ENCODE measurements around the gene SCUBE1. TPM values are rescaled to one million over a fixed set of nuclear protein-coding genes. Genes with fewer than 3 reads are reported as not detected.

SCUBE1 gene
- total RNA-seq, 1 experiment from 2014 or later, result not detected

DNA sequence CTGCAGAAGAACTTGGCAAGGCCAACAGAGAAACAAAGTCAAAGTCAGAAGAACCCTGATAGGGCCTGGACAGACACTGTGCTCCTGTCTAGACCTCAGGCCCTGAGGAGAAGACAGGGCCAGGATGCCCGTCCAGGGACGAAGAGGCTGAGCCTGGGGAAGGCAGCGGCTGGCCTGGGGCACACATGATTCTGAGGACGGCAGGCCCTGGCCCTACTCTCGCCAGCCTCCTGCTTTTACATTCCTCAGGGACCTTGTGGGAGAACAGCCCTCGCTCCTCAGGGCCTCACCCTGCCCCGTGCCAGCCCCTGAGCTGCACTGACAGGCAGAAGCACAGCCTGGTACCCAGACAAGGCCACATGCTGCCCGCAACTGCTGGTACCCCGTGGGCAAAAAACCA is 112.6 kb downstream of the SCUBE1 start:
- no peak for DNase-seq (ENCODE audit: low read depth, low spot score)
- H3K27me3 ChIP-seq (ENCODE audit: control insufficient read depth, insufficient read depth, low read length), result no peaks in the 10 kb centered on the region
- no peaks in the 10 kb centered on the region for H3K36me3 ChIP-seq (ENCODE audit: control insufficient read depth, insufficient read depth, low read length)
- H3K4me1 ChIP-seq (ENCODE audit: control insufficient read depth, insufficient read depth, low read length), result no peaks in the 10 kb centered on the region
- intact Hi-C loops (cut with micrococcal nuclease; ENCODE audit: unreplicated experiment) (no loop called here), in situ Hi-C loops (cut with HindIII; ENCODE audit: low pct_unique_long_range_greater_than_20kb, low sequenced_read_pairs) (no loop called here)
- H3K9me3 ChIP-seq (ENCODE audit: control insufficient read depth, insufficient read depth, low read depth, low read length), result no peaks in the 10 kb centered on the region
- no TSS peak for BruUV-seq (replicated peaks)
- H3K4me3 ChIP-seq (ENCODE audit: low read depth in 2 of 2, low read length in 2 of 2), result no peak overlapping the region
- CTCF ChIA-PET, result no interaction called here
- 0 out of 2 replicates have a peak, but pooled peaks have one; percentile 6 for ATAC-seq
- POLR2A ChIA-PET, result no interaction called here
- TF ChIP-seq TCF7L2 (IDR thresholded peaks at IDR 0.05; ENCODE audit: low read depth, low read length), result no peak
- TF ChIP-seq, protein P1, sequence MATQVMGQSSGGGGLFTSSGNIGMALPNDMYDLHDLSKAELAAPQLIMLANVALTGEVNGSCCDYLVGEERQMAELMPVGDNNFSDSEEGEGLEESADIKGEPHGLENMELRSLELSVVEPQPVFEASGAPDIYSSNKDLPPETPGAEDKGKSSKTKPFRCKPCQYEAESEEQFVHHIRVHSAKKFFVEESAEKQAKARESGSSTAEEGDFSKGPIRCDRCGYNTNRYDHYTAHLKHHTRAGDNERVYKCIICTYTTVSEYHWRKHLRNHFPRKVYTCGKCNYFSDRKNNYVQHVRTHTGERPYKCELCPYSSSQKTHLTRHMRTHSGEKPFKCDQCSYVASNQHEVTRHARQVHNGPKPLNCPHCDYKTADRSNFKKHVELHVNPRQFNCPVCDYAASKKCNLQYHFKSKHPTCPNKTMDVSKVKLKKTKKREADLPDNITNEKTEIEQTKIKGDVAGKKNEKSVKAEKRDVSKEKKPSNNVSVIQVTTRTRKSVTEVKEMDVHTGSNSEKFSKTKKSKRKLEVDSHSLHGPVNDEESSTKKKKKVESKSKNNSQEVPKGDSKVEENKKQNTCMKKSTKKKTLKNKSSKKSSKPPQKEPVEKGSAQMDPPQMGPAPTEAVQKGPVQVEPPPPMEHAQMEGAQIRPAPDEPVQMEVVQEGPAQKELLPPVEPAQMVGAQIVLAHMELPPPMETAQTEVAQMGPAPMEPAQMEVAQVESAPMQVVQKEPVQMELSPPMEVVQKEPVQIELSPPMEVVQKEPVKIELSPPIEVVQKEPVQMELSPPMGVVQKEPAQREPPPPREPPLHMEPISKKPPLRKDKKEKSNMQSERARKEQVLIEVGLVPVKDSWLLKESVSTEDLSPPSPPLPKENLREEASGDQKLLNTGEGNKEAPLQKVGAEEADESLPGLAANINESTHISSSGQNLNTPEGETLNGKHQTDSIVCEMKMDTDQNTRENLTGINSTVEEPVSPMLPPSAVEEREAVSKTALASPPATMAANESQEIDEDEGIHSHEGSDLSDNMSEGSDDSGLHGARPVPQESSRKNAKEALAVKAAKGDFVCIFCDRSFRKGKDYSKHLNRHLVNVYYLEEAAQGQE (IDR thresholded peaks at IDR 0.05; ENCODE audit: insufficient read depth in 1 of 2, low read depth in 2 of 2, low read length in 1 of 2), result no peak
- TF ChIP-seq SIN3A (IDR thresholded peaks at IDR 0.05; ENCODE audit: borderline replicate concordance, insufficient read depth, low read depth, low read length), result no peak
- TF ChIP-seq, protein P2, sequence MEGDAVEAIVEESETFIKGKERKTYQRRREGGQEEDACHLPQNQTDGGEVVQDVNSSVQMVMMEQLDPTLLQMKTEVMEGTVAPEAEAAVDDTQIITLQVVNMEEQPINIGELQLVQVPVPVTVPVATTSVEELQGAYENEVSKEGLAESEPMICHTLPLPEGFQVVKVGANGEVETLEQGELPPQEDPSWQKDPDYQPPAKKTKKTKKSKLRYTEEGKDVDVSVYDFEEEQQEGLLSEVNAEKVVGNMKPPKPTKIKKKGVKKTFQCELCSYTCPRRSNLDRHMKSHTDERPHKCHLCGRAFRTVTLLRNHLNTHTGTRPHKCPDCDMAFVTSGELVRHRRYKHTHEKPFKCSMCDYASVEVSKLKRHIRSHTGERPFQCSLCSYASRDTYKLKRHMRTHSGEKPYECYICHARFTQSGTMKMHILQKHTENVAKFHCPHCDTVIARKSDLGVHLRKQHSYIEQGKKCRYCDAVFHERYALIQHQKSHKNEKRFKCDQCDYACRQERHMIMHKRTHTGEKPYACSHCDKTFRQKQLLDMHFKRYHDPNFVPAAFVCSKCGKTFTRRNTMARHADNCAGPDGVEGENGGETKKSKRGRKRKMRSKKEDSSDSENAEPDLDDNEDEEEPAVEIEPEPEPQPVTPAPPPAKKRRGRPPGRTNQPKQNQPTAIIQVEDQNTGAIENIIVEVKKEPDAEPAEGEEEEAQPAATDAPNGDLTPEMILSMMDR (IDR thresholded peaks at IDR 0.05), result no peak
- TF ChIP-seq POLR2AphosphoS5 (IDR thresholded peaks at IDR 0.05; ENCODE audit: low read depth, low read length), result no peak
- no peak overlapping the region for H3K27ac ChIP-seq (ENCODE audit: low read length)

DNA sequence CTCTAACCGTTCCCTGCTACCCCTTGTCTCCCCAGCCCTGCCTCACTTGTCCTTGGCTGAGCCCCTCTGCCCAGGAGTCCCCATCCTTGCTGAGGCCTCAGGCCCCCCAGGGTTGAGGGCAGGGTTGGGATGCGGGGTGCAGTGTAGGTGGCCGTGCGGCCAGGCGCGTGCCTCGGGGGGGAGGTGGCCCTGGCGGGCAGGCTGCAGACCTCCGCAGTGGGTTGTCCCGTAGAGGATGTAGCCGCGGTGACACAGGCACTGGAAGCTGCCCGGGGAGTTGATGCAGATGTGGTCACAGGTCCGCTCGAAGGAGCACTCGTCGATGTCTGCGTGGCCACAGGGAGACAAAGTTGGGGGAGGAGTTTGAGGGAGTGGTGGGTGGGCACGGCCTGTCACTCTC is 114.3 kb downstream of the SCUBE1 start:
- Histone ChIP-seq H3K36me3 (ENCODE audit: control insufficient read depth, insufficient read depth, low read length) (no peaks in the 10 kb centered on the region), H3K27ac (ENCODE audit: low read length) (no peak overlapping the region), H3K4me1 (ENCODE audit: control insufficient read depth, insufficient read depth, low read length) (no peaks in the 10 kb centered on the region), H3K9me3 (ENCODE audit: control insufficient read depth, insufficient read depth, low read depth, low read length) (no peaks in the 10 kb centered on the region), H3K4me3 (ENCODE audit: low read depth in 2 of 2, low read length in 2 of 2) (no peak overlapping the region), H3K27me3 (ENCODE audit: control insufficient read depth, insufficient read depth, low read length) (no peaks in the 10 kb centered on the region)
- DNase-seq (ENCODE audit: low read depth, low spot score) (no peak), ATAC-seq (no peak)
- ChIA-PET CTCF (no interaction called here), POLR2A (no interaction called here)
- BruUV-seq (replicated peaks), result no TSS peak
- in situ Hi-C loops (cut with HindIII; ENCODE audit: low pct_unique_long_range_greater_than_20kb, low sequenced_read_pairs) (no loop called here), intact Hi-C loops (cut with micrococcal nuclease; ENCODE audit: unreplicated experiment) (no loop called here)
- TF ChIP-seq POLR2AphosphoS5 (IDR thresholded peaks at IDR 0.05; ENCODE audit: low read depth, low read length) (no peak), SIN3A (IDR thresholded peaks at IDR 0.05; ENCODE audit: borderline replicate concordance, insufficient read depth, low read depth, low read length) (no peak), TCF7L2 (IDR thresholded peaks at IDR 0.05; ENCODE audit: low read depth, low read length) (no peak)
- TF ChIP-seq, protein P2 (IDR thresholded peaks at IDR 0.05), result no peak
- TF ChIP-seq, protein P1 (IDR thresholded peaks at IDR 0.05; ENCODE audit: insufficient read depth in 1 of 2, low read depth in 2 of 2, low read length in 1 of 2), result no peak
